Tibial nerve (tissue), 4 donors: ENCODE measurements around the gene FBN1. TPM values are rescaled to one million over a fixed set of nuclear protein-coding genes. Genes with fewer than 3 reads are reported as not detected.

Source experiments
- DNase-seq, 2 donors: peaks; one replicate each; pipeline ENCODE4 v3.0.0-alpha.2; 2019; ENCODE audit warnings: low spot score in 2 of 2
- H3K27ac ChIP-seq, 4 donors: fragments of 200-600 bp; sonication (generic) in 3 of 4; one replicate each; pipeline ENCODE4 v1.5.1; 2017 to 2019; ENCODE audit warnings: mild to moderate bottlenecking in 1 of 4
- H3K27me3 ChIP-seq, 2 donors: fragments of 200-600 bp; sonication (generic) in 1 of 2; one replicate each; pipeline versions ENCODE4 v1.5.1 to v1.6.0; 2017 to 2019
- H3K36me3 ChIP-seq, 3 donors: fragments of 200-600 bp; sonication (generic); one replicate each; pipeline ENCODE4 v1.5.1; 2018 to 2019
- H3K4me1 ChIP-seq, 4 donors: fragments of 200-600 bp; sonication (generic) in 3 of 4; one replicate each; pipeline ENCODE4 v1.5.1; 2017 to 2019
- H3K4me3 ChIP-seq, 4 donors: fragments of 200-600 bp; sonication (generic) in 3 of 4; one replicate each; pipeline ENCODE4 v1.5.1; 2017 to 2019; ENCODE audit warnings: mild to moderate bottlenecking in 1 of 4, moderate library complexity in 1 of 4
- H3K9me3 ChIP-seq, 4 donors: fragments of 200-600 bp; sonication (generic) in 3 of 4; one replicate each; pipeline ENCODE4 v1.5.1; 2017 to 2019
- CTCF ChIP-seq, 5 experiments: fragments of 200-600 bp in 3 of 5; fragments of 450-650 bp in 2 of 5; sonication (generic) in 3 of 5; IDR thresholded peaks; one replicate each; pipeline ENCODE4 v1.5.1; 2016 to 2019; ENCODE audit warnings: antibody characterized with exemption in 5 of 5, mild to moderate bottlenecking in 3 of 5, moderate library complexity in 2 of 5
- EP300 ChIP-seq, 2 donors: sonication (generic); formaldehyde crosslinking; IDR thresholded peaks; one replicate each; pipeline ENCODE4 v1.6.1; 2017; ENCODE audit warnings: antibody characterized with exemption in 2 of 2, mild to moderate bottlenecking in 1 of 2
- POLR2A ChIP-seq, 2 donors: fragments of 450-650 bp; IDR thresholded peaks; one replicate each; pipeline ENCODE4 v1.6.1; 2017; ENCODE audit warnings: antibody characterized with exemption in 2 of 2, mild to moderate bottlenecking in 2 of 2, moderate library complexity in 2 of 2
- WGBS, 2 donors: methylation state at CpG; one replicate each; pipeline ENCODE4 v1.1.5; 2018; 5-methylcytosine and 5-hydroxymethylcytosine counted together
- total RNA-seq, 4 donors: library from RNA; depleted of rRNA; stranded (reverse); fragments of >200 nt; gene quantifications; one replicate each; pipeline ENCODE4 v1.1.0, GENCODE V29; 2016

The FBN1 gene
- total RNA-seq, 4 donors from 2014 or later: 144 to 293 (median 234) TPM

- TF ChIP-seq POLR2A (IDR thresholded peaks at IDR 0.05) (no peak), EP300 (IDR thresholded peaks at IDR 0.05) (no peak), CTCF (IDR thresholded peaks at IDR 0.05) (no peak)
- peak overlapping the region in 3 of 4 donors; percentile 10 to 64 (median 62) for H3K27ac ChIP-seq
- H3K9me3 ChIP-seq: no peaks in the 10 kb centered on the region
- 59 to 75% methylated on average over 6 of the region's 6 CpGs for WGBS, 2 donors
- no peak for DNase-seq
- peaks cover 0 to 20% (median 0%) of the 10 kb centered on the region in 4 donors for H3K4me1 ChIP-seq
- H3K27me3 ChIP-seq: no peaks in the 10 kb centered on the region
- no peak overlapping the region for H3K4me3 ChIP-seq
- peaks cover 0 to 98% (median 0%) of the 10 kb centered on the region in 3 donors for H3K36me3 ChIP-seq
These were observed 176.2 kb downstream of the FBN1 start for GRCh38 chr15:48469271-48469670.

- Histone ChIP-seq H3K4me3 (no peak overlapping the region), H3K9me3 (no peaks in the 10 kb centered on the region), H3K27me3 (no peaks in the 10 kb centered on the region), H3K36me3 (peaks cover 0 to 98% (median 0%) of the 10 kb centered on the region in 3 donors), H3K4me1 (peaks cover 0 to 20% (median 0%) of the 10 kb centered on the region in 4 donors), H3K27ac (peak overlapping the region in 2 of 4 donors; percentile 2 to 55)
- TF ChIP-seq POLR2A (IDR thresholded peaks at IDR 0.05): no peak
- TF ChIP-seq CTCF (IDR thresholded peaks at IDR 0.05): no peak
- TF ChIP-seq EP300 (IDR thresholded peaks at IDR 0.05): no peak
- DNase-seq: no peak
- 89 to 90% methylated on average over 4 of the region's 4 CpGs for WGBS, 2 donors
These were observed 177.7 kb downstream of the FBN1 start for GRCh38 chr15:48467801-48468200.

GRCh38 chr15:48466820-48467219 lies 178.7 kb downstream of the FBN1 start:
- Histone ChIP-seq H3K4me1 (peaks cover 0 to 20% (median 0%) of the 10 kb centered on the region in 4 donors), H3K36me3 (peaks cover 0 to 98% (median 0%) of the 10 kb centered on the region in 3 donors), H3K27me3 (no peaks in the 10 kb centered on the region), H3K27ac (peak overlapping the region in 2 of 4 donors; percentile 18 to 28), H3K9me3 (no peaks in the 10 kb centered on the region), H3K4me3 (no peak overlapping the region)
- 87 to 100% methylated on average over 1 of the region's 1 CpG for WGBS, 2 donors
- no peak for TF ChIP-seq EP300 (IDR thresholded peaks at IDR 0.05)
- no peak for TF ChIP-seq POLR2A (IDR thresholded peaks at IDR 0.05)
- TF ChIP-seq CTCF (IDR thresholded peaks at IDR 0.05): no peak
- no peak for DNase-seq

- peak overlapping the region in 2 of 4 donors; percentile 28 to 29 for H3K27ac ChIP-seq
- peaks cover 0 to 95% (median 0%) of the 10 kb centered on the region in 3 donors for H3K36me3 ChIP-seq
These were observed 179.4 kb downstream of the FBN1 start for GRCh38 chr15:48466079-48466478.

More at GRCh38 chr15:48466079-48466478, 179.4 kb downstream of the FBN1 start:
- TF ChIP-seq EP300 (IDR thresholded peaks at IDR 0.05): no peak
- TF ChIP-seq CTCF (IDR thresholded peaks at IDR 0.05): no peak
- no peak for TF ChIP-seq POLR2A (IDR thresholded peaks at IDR 0.05)
- Histone ChIP-seq H3K9me3 (no peaks in the 10 kb centered on the region), H3K4me1 (peaks cover 0 to 20% (median 0%) of the 10 kb centered on the region in 4 donors), H3K27me3 (no peaks in the 10 kb centered on the region), H3K4me3 (no peak overlapping the region)
- no peak for DNase-seq
